Measurements from ENCODE around the gene ADCY4.
"Not testable (repeated sequence)": the region's sequence is repeated elsewhere in the genome, so short reads cannot be mapped to it uniquely, and the experiment has no call there.

Gene ADCY4
- 0.21 to 5.4 (median 5.4) reads per million in 3 experiments for total RNA-seq

DNA sequence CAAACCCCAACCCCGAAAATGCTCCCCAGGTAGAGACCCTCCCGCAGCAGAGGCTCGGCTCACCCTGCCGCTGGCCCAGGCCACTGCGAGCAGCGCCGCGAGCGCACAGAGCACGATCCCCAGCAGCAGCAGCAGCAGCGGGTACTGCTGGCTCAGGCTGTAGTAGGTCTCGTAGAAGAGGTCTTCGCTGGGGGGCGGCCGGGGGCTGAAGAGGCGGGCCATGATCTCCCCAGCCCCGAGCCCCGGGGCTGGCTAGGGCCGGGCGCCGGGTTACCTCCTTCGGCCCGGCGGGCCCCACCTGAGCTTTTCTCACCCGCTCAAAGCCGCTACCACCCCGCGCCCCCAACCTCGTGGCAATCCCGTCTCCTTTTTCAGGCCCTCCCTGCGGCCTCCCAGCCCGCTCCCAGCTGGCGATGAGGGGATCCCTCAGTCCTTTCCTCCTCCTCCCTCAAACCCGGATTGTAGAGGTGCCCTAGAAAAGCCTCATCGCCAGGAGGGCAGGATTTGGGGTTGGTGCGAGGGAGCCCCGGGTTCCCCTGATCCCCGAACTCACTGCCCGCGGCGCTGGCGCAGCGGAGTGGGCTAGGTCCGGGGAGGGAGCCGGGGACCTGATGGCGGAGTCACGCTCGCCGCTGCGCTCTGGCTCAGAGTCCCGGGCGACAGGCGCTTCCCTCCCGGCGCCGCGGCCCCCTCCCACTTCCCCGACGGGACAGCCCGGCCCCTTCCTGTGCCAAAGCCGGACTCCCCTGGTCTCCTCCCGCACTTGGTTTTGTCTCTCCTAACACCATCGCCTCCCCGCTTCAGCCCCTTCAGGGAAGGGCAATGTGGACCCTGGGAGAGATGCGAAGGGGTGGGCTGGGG is at the start of gene ADCY4:
TSS of gene ADCY4 (minus strand) at position 641 of the 861 bp plus-strand sequence. CDS start at position 222, 419 bp downstream.
- DNase-seq = no peak

DNA sequence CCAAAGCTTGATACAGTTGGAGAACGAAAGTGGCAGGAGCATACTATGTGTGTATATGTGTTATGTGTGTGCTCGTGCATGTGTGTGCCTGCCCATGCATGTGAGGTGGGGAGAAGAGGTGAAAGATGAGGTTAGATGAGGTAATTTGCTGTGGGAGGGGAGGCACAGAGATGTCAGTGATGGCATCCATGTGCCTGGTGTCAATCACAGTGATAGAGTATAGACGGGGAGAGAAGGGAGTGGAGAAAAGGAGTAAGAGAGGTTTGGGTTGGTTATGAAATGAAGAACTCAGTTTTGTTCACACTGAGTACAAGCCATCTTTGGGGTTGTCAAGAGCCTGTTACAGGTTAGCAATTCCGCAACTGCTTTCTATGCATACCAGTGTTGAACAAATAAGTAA is 49.3 kb upstream of the ADCY4 start:
- no peak for DNase-seq

DNA sequence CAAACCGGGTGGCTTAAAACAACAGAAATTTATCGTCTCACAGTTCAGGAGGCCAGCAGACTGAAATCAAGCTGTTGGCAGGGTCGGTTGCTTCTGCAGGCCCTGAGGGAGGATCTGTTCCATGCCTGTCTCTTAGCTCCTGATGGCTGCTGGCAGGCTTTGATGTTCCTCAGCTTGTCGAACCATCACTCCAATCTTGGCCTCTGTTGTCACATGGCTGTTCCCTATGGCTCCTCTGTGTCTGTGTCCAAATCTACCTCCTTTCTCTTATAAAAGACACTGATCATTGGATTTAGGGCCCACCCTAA is 47.1 kb upstream of the ADCY4 start:
- no peak for DNase-seq

DNA sequence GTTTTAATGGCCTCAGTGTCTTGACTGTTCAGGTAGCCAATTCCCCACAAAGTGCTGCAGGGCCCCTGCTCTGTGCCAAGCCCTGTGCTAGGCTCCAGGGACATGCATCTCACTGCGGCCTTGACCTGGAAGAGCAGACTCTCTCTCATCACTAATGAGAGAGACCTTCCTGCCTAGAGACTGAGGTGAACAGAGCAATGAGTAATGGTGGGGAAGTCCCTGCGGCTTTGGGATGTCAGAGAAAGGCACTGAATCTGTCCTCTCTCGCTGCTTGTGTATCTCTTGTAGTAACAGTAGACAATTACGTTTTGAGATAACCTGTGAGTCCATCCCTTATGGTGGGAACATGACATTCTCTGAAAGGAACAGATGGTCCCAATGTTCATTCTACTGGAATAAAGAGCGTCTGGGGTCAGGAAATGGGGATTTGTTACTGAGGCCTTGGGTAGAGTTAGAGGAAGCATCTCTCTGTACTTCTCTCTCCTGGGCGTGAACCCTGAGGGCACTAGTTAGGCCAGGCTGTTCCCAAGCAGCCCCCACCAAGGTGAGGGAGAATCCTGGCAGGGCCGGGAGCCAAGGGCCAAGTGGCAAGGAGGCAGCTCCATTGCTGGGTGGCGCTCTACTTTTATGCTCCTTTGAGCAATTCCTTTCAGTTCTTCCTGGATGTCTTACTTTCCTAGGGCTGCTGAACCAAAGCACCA is 46.6 kb upstream of the ADCY4 start:
- DNase-seq = no peak

DNA sequence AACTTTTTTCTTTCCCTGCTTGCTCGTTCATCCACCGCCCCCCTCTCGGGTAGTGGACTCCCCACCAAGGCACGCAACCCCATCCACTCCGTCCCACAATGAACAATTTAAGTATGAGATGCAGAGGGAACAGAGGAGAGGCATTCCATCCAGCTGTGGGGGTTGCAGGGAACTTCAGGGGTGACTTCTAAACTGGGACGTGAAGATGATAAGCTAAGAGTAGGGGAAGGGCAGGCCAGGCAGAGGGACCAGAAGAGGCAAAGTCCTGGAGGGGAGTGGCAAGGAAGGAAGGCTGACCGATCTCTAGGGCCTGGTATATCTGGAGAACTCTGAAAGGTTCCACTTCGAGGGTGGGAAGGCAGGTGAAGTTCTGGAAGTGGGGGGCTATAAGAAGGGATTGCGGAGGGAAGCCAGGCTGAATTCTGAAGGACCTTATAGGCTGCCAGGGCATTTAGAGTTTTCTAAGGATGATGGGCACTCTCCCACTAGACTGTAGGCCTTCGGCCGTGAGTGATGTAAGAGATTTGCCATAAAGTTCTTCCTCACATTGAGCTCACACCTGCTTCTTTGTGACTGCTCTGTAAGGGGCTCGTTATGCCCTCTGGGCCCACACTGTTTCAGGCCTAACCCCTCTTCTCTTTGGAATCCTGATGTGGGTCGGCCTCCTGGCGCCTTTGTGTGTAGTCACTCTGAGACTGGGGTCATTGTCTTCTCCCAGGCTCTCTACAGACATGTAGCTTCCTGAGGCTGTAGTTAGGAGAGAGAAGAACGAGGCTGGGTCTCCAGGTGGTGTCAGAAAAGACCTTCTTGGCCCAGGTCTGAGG is 45.2 kb upstream of the ADCY4 start:
- DNase-seq = no peak

DNA sequence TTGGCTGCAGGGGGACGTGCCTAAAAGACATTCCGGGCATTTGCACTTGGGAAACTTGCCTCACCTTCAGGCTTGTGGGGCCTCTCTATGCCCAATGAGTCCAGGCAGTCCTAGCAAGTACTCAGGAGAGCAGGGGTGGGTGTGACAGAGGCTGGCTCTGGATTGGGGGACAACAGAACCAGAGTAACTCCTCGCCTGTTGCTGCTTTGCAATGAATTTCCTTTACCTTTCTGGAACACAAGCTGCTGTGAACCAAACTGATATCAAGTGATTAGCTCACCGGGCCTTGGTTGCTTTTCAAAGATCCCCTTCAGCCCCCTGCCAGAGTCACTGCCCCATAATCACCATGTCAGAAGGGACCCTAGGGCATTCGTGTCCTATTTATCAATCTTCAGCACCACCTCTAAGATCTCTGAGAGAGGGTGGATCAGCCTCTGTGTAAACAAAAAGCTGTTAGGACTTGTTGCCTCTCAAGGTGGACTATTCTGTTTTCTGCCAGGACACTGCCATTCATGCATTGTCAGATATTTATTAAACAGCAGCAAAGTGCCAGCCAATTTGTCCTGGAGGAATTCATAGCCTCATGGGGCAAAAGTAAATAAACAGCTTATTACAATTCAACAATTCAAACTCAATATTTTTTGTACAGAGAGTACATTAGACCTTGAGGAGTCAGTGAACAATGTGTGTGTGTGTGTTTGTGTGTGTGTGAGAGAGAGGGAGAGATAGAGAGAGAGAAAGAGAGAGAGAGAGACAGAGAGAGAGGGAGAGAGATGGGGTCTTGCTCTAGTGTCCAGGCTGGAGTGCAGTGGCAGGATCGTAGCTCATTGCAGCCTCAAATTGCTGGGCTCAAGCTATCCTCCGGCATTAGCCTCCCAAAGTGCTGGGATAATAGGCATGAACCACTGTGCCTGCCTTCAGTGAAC is 44.4 kb upstream of the ADCY4 start:
- no peak for DNase-seq

DNA sequence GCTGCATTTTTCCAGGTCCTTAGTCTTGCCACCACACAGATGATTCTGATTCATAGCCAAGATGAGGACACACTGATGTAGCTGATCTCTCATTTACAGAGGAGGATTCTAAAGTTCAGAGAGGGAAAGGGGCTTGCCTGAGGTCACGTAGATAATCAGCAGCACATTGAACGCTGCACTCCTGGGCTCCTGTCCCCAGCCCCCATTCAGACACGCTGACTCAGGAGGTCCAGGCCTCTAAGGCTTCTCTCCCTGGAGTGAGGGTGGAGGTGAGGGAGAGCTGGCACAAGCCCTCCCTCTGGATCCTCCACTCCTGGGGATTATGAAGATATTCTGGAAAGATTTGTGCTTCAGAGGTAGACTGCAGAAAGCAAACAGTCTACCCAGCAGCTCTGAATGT is 43.5 kb upstream of the ADCY4 start:
- no peak for DNase-seq

DNA sequence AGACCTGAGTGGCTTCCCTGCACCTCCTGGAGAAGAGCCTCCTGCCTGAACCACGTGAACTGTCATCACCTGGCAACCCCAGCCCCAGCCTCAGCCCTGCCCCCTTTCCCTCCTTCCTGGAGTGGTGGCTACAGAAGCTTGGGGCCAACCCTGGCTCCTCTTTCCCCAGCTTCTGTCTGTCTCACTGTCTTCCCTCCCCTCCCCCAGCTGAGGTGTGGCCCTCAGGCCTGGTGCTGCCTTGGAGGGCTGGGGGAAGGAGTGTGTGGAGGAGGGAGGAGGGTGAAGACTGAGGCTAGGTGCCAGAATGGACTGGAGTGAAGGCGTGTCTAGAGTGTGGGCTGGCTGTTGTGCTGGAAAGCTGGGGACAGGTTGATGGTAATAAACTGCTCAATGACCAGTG is 42.8 kb upstream of the ADCY4 start:
- no peak for DNase-seq

DNA sequence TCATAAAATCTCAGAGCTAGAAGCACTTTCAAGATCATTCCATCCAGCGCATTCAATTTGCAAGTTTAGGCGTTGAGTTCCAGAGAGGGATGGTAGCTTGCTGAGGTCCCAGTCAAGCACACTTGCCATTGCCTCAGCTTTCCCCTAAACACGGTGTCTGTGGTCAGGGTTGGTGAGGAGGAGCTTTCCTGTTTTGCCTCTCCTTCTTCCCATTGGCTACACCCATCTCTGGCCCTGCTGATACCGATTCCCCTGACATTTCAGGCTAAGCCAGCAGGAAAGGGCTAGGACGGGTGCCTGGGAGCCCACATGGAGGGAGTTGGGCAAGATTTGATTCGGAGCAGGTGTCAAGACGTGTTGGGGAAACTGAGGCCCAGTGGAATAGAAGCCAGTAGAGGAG is 42.3 kb upstream of the ADCY4 start:
- DNase-seq = no peak

DNA sequence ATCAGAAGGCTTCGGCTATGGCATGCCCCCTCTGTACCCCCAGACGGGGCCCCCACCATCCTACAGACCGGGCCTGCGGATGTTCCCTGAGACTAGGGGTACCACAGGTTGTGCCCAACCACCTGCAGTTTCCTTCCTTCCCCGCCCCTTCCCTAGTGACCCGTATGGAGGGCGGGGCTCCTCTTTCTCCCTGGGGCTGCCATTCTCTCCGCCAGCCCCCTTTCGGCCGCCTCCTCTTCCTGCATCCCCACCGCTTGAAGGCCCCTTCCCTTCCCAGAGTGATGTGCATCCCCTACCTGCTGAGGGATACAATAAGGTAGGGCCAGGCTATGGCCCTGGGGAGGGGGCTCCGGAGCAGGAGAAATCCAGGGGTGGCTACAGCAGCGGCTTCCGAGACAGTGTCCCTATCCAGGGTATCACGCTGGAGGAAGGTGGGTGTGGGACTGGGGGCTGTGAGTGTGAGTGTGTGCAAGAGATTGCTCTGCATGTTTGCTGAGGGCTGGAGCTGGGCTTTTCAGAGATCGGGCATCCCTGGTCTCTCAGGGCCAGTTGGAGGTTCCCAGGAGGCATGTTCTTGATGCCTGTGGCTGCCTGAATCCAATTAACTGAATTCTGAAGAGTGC is 41.7 kb upstream of the ADCY4 start:
- DNase-seq = no peak

DNA sequence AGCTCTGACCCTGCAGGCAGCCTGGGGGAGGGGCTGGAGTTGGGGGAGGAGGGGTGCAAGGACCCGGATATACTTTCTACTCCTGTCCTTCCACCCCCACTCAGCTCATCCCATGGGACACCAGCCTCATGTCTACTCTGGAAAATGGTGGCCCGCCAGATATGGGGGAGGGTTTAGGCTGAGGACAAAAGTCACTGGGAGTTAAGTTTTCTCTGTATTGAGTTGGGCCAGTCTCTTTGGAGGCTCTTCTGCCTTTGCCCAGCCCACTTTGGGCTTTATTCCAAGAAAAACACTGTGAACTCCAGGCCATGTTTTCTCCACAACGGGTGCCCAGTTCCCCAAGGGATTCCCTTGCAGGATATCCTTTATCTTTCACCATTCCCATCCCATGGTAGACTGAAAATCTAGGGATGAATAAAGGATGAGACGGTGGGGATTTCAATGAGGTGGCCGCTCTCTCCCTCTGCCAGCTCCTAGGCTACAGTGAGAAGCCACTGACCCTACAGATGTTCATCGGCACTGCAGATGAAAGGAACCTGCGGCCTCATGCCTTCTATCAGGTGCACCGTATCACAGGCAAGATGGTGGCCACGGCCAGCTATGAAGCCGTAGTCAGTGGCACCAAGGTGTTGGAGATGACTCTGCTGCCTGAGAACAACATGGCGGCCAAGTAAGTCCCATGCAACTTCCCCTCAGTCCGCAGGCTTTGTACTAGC is 38.0 kb upstream of the ADCY4 start:
- DNase-seq = no peak

DNA sequence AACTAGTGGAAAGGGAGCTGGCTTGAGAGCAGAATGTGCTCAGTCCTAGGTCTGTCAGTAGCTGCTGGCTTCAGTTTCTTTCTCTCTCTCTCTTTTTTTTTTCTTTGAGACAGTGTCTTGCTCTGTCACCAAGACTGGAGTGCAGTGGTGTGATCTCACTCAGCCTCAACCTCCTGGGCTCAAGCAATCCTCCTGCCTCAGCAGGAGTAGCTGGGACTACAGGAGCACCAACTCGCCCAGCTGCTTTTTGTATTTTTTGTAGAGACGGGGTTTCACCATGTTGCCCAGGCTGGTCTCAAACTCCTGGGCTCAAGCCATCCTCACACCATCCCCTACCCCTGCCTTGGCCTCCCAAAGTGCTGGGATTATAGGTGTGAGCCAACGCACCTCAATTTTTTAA is 36.7 kb upstream of the ADCY4 start:
- not testable (repeated sequence) for DNase-seq

DNA sequence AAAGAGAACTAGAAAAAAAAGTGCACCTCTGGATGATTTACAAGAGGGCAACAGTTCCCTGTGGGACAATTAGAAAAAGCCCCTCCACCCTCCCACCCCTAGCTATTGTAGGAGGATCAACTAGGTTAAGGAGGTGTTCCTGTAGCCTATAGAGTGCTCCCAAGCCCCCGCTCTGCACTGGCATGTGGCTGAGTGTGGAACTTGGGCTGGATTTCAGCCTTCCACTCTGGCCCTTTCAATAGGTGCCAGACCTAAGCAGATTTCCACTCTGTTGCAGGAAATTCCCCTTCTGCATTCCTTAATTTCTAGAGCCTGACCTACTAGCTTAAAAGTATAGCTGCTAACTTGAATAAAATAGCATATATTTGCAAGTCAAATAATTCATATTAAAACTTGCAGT is 35.9 kb upstream of the ADCY4 start:
- DNase-seq = no peak

DNA sequence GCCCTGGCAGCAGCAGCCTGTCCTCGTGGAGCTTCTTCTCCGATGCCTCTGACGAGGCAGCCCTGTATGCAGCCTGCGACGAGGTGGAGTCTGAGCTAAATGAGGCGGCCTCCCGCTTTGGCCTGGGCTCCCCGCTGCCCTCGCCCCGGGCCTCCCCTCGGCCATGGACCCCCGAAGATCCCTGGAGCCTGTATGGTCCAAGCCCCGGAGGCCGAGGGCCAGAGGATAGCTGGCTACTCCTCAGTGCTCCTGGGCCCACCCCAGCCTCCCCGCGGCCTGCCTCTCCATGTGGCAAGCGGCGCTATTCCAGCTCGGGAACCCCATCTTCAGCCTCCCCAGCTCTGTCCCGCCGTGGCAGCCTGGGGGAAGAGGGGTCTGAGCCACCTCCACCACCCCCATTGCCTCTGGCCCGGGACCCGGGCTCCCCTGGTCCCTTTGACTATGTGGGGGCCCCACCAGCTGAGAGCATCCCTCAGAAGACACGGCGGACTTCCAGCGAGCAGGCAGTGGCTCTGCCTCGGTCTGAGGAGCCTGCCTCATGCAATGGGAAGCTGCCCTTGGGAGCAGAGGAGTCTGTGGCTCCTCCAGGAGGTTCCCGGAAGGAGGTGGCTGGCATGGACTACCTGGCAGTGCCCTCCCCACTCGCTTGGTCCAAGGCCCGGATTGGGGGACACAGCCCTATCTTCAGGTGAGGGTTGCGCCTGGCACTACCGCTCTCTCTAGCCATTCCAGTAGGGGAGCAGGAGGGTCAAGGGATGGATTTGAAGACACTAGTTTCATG is 35.2 kb upstream of the ADCY4 start:
- DNase-seq = no peak

DNA sequence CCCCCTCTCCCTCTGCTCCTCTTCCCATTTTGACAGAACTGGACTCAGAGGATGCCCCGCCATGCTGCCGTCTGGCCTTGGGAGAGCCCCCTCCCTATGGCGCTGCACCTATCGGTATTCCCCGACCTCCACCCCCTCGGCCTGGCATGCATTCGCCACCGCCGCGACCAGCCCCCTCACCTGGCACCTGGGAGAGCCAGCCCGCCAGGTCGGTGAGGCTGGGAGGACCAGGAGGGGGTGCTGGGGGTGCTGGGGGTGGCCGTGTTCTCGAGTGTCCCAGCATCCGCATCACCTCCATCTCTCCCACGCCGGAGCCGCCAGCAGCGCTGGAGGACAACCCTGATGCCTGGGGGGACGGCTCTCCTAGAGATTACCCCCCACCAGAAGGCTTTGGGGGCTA is 34.6 kb upstream of the ADCY4 start:
- no peak for DNase-seq

DNA sequence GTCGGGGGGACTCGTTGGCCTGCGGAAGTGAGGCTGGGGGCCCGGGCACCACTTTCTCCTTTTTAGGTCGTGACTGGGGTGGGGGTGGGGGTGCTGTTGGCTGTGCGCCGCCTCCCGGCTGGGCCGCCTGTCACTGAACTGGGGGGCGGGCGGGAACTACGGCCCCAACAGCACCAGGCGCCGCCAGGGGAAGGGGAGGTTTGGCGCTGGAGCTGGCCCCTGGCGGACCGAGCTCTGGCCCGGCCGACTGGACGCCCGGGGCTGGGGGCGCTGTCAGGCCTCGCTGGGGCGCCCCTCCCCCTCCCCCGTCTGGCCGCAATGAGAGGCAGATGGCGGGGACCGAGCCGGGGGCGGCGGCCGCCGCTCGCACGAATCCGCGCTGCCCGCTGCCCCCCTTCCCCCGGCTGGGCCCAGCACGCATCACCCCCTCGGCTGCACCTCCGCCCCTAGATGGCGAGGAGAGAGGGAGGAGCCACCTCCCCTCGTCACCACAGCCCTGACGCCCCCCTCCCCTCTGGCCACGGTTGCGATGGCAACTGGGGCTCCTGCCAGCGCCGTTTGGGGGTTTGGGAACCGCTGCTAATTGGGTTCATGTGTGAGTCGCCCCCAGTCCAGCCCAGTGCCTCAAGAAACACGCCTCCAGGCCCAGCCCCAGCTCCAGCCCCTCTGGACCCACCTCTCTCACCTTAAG is 33.8 kb upstream of the ADCY4 start:
- peak; percentile 21 for DNase-seq

DNA sequence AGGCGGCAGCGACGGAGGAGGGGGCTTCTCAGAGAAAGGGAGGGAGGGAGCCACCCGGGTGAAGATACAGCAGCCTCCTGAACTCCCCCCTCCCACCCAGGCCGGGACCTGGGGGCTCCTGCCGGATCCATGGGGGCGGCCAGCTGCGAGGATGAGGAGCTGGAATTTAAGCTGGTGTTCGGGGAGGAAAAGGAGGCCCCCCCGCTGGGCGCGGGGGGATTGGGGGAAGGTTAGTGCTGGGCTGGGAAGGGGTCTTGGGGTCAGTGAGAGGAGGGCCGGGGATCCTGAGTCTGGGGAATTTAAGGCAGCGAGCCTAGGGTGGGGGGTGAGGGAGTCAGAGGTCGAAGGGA is 33.3 kb upstream of the ADCY4 start:
- no peak for DNase-seq

DNA sequence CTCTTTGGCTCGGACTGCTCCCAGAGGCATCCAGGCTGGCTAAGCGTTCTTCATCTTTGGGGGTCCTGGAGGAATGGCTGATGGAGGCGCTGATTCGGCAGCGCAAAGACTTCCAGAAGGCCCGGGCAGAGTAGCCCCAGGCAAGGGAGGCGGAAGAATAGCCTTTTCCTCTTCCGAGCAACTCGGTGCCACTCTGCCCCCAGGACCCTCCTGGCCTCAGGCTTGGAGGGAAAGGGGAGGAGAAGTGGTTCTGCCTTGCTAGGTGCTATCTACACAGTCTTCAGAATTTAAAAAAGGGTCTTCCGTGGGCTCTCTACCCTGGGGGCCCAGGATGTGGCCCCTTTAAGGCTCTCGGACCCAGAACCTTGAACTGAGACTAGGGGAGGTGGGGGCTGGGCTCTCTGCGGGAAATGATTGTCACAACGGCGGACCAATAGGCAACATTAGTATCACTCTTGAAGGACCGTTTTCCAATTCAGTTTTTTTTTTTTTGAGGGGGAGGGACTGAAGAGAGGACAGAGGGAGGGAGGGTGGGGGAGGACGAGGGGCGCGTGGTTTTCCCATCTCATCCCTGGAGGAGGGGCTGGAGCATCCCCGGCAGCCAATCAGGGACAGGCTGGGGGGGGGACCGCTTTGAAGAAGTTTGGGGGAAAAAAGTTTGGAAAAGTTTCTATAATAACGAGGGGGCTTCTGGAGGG is 32.8 kb upstream of the ADCY4 start, which contains the start of gene NFATC4:
TSS of gene NFATC4 (plus strand) at position 671 of the 698 bp plus-strand sequence. CDS start 157 bp downstream, outside the sequence.
- peak; percentile 4 for DNase-seq

All from central memory CD4-positive, alpha-beta T cell (primary cell).